Osteocyte (in vitro differentiated cells): Measurements from ENCODE around the gene PRKACA. TPM values are rescaled to one million over a fixed set of nuclear protein-coding genes. Genes with fewer than 3 reads are reported as not detected.
"Not testable (repeated sequence)": the region's sequence is repeated elsewhere in the genome, so short reads cannot be mapped to it uniquely, and the experiment has no call there.

Experiments
- DNase-seq: peaks from one replicate; pipeline ENCODE4 v3.0.0; 2021; ENCODE audit warnings: mixed read lengths; ENCODE audit not compliant: unreplicated experiment; ENCODE audit errors: extremely low spot score
- H3K27ac Mint-ChIP-seq: one replicate; pipeline ENCODE4 v1.8.0; 2021; ENCODE audit warnings: mild to moderate bottlenecking, mixed read lengths; ENCODE audit not compliant: unreplicated experiment
- H3K27me3 Mint-ChIP-seq: one replicate; pipeline ENCODE4 v1.8.0; 2021; ENCODE audit warnings: mixed read lengths; ENCODE audit not compliant: unreplicated experiment
- H3K36me3 Mint-ChIP-seq: one replicate; pipeline ENCODE4 v1.8.0; 2021; ENCODE audit warnings: mixed read lengths; ENCODE audit not compliant: unreplicated experiment
- H3K4me1 Mint-ChIP-seq: one replicate; pipeline ENCODE4 v1.8.0; 2021; ENCODE audit warnings: mixed read lengths; ENCODE audit not compliant: unreplicated experiment
- H3K4me3 Mint-ChIP-seq: one replicate; pipeline ENCODE4 v1.8.0; 2021; ENCODE audit warnings: mild to moderate bottlenecking, moderate library complexity, mixed read lengths; ENCODE audit not compliant: unreplicated experiment
- H3K9me3 Mint-ChIP-seq: one replicate; pipeline ENCODE4 v1.8.0; 2021; ENCODE audit warnings: mixed read lengths; ENCODE audit not compliant: unreplicated experiment
- CTCF ChIP-seq: fragments of 200-600 bp; sonication (generic); IDR thresholded peaks from 2 replicates; pipeline ENCODE4 v1.5.0; 2021; ENCODE audit warnings: antibody characterized with exemption, mild to moderate bottlenecking, moderate library complexity
- total RNA-seq: library from RNA; stranded (reverse); gene quantifications from 2 replicates; pipeline ENCODE4 v1.2.1, GENCODE V29; 2021

The PRKACA gene
- total RNA-seq, 1 donor from 2014 or later, result 115 TPM

GRCh38 chr19:14053032-14053431 is 64.5 kb downstream of the PRKACA start:
- peaks cover 8% of the 10 kb centered on the region for H3K4me1 Mint-ChIP-seq
- no peak overlapping the region for H3K27ac Mint-ChIP-seq
- no peaks in the 10 kb centered on the region for H3K9me3 Mint-ChIP-seq
- peaks cover 3% of the 10 kb centered on the region for H3K36me3 Mint-ChIP-seq
- no peaks in the 10 kb centered on the region for H3K27me3 Mint-ChIP-seq
- no peak overlapping the region for H3K4me3 Mint-ChIP-seq
- no peak for TF ChIP-seq CTCF
- DNase-seq, result no peak

- Mint-ChIP-seq H3K4me1 (peaks cover 3% of the 10 kb centered on the region), H3K36me3 (peaks cover 3% of the 10 kb centered on the region), H3K9me3 (no peaks in the 10 kb centered on the region), H3K27ac (no peak overlapping the region), H3K27me3 (no peaks in the 10 kb centered on the region), H3K4me3 (no peak overlapping the region)
- no peak for DNase-seq
- no peak for TF ChIP-seq CTCF
These were observed 65.1 kb downstream of the PRKACA start for GRCh38 chr19:14052470-14052869.

GRCh38 chr19:14051980-14052379 is 65.6 kb downstream of the PRKACA start:
- H3K4me3 Mint-ChIP-seq, result no peak overlapping the region
- H3K27ac Mint-ChIP-seq, result no peak overlapping the region
- peaks cover under 1% of the 10 kb centered on the region for H3K4me1 Mint-ChIP-seq
- TF ChIP-seq CTCF, result no peak
- DNase-seq, result no peak
- no peaks in the 10 kb centered on the region for H3K27me3 Mint-ChIP-seq
- H3K36me3 Mint-ChIP-seq, result peaks cover 3% of the 10 kb centered on the region
- H3K9me3 Mint-ChIP-seq, result no peaks in the 10 kb centered on the region

GRCh38 chr19:14050961-14051360 is 66.6 kb downstream of the PRKACA start:
- H3K36me3 Mint-ChIP-seq, H3K27me3 Mint-ChIP-seq, DNase-seq, H3K9me3 Mint-ChIP-seq, H3K27ac Mint-ChIP-seq, H3K4me3 Mint-ChIP-seq, H3K4me1 Mint-ChIP-seq: not testable (repeated sequence)

GRCh38 chr19:14050512-14050911 is 67.0 kb downstream of the PRKACA start:
- Mint-ChIP-seq H3K36me3 (peaks cover 3% of the 10 kb centered on the region), H3K4me3 (no peak overlapping the region), H3K27me3 (no peaks in the 10 kb centered on the region), H3K9me3 (no peaks in the 10 kb centered on the region), H3K4me1 (no peaks in the 10 kb centered on the region), H3K27ac (no peak overlapping the region)
- no peak for TF ChIP-seq CTCF
- no peak for DNase-seq
